HG03520 (cell line): ENCODE data around the gene NR2F2.

ENCODE experiments used
- ATAC-seq: cut with Tn5 transposase; IDR thresholded peaks from one replicate; pipeline ENCODE4 v1.9.1; 2021; ENCODE audit warnings: mild to moderate bottlenecking, moderate library complexity; ENCODE audit not compliant: unreplicated experiment

Gene NR2F2

GRCh38 chr15:96316953-96317629, 13.4 kb upstream of the NR2F2 start:
- no peak for ATAC-seq

GRCh38 chr15:96320107-96320506, 10.4 kb upstream of the NR2F2 start:
- no peak for ATAC-seq

DNA sequence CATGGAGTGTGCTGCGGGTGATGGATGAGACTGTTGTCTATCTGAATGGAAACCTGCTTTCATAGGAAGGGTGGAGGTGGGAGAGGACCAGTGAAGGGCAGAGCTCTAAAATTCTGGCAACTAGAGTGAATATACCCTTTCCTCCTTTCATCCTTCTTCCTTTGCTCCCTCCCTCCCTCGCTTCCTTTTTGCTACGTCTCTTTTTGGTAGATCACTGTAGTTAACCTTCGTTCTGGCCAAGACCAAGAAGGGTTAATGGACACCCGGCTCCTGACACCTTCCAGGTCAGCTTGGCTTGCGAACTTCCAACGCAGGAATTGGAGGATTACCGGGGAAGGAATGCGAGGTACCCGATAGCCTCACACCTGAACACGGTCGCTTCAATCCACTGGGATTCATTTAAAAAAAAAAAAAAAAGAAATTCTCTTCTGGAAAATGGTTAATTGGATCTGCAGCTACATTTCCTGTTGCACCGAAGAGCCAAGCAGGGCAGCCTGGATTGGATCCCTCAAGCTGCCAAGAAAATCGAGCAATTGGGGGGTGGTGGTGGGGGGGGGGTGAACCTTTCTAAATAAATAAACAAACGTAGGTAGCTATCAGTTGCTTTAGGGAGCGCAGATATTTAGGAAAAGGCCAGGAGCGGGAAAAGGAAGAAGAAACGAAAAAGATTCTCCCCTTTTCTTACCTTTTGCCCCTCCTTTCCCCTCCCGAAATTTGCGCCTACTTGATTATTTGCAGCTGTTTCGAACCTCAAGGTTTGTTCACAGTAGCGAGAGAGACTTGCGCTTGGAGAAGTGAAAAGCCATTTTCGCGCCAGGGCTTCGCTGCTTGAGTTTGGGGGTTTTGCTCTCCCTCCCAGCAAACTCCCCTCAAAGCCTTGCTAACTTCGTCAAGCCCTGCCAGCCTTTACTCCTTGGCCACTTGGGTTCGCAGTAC, 9.5 kb upstream of the NR2F2 start:
- ATAC-seq, result no peak

GRCh38 chr15:96321639-96322535, 8.6 kb upstream of the NR2F2 start:
- ATAC-seq, result no peak

GRCh38 chr15:96322536-96323318, 7.8 kb upstream of the NR2F2 start:
- ATAC-seq, result no peak

GRCh38 chr15:96323319-96324145, 7.0 kb upstream of the NR2F2 start:
- no peak for ATAC-seq

- no peak for ATAC-seq
Measured at GRCh38 chr15:96324192-96324895, 6.2 kb upstream of the NR2F2 start.

GRCh38 chr15:96324940-96325540, 5.5 kb upstream of the NR2F2 start:
- ATAC-seq, result no peak

GRCh38 chr15:96325541-96326327, 4.8 kb upstream of the NR2F2 start:
- ATAC-seq, result no peak

GRCh38 chr15:96326328-96327154, 4.0 kb upstream of the NR2F2 start:
- no peak for ATAC-seq

DNA sequence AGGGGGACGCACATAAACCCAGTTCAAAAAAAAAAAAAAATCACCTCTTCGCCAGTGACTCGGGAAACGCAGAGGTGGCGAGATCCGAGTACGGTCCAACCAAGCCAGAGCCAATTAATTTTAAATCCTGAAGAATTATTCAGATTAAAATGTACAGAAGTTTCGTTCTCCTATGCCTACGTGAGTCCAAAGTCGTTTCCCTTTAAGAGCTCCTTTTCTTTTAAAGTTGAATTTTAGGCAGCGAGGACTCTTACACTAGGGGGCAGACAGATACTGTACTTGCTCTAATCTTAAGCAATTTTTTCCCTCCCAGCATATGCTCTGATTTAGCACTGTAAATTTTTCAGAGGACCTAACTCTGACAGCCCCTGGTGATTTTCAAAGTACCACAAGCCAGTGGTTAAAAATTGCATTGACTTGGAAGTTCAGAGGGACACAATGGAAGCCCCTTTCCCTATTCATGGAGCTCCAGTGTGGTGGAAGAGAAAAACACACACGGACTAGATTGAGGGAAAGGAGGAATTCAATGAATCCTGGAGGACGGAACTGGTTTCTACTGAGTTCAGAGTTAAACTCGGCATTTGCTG, 3.3 kb upstream of the NR2F2 start:
- no peak for ATAC-seq

DNA sequence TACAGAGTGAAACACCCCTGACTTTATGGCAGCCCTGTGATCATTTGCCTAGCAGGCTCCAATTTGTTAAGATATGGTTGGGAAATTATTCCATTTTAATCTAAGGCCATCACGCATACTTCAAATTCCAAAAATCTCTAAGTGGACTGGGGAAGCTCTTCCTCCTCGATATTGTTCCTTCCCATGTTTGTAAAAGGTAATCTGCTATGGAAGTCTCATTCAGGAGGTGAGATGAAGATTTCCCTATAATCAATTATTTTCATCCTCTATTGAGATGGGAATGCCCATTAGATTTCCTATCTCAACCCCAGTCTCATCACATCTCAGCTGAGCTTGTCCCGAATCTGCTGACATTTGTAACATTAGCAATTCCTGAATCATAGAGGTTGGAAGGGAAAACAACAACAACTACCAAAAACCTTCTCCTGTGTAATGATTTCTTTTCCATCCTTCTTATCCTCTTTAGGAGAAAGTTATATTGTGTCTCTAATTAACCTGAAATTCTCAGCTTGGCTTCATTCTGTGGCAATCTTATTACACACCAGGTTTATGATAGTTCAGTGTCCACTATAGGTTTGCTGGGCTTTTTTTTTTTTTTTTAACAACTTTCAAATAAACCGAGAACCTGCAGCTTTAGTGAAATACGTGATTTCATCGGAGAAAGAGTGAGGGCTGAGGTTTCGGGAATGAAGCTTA, 2.2 kb upstream of the NR2F2 start:
- ATAC-seq, result no peak

DNA sequence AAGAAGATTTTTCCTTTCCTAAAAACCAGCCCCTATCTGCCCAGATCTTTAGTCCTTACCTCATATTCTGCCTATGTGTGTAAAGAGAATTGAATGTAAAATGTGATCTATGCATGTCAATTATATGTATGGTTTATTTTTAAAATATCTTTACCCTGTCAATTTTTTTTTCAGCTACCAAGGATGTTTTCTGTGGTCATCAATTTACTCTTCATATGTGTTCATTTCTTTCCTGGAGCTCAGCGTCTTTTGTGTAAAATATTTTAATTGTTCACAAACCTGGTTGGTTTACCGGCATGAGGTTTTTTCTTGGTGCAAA, 1.7 kb upstream of the NR2F2 start:
- no peak for ATAC-seq

DNA sequence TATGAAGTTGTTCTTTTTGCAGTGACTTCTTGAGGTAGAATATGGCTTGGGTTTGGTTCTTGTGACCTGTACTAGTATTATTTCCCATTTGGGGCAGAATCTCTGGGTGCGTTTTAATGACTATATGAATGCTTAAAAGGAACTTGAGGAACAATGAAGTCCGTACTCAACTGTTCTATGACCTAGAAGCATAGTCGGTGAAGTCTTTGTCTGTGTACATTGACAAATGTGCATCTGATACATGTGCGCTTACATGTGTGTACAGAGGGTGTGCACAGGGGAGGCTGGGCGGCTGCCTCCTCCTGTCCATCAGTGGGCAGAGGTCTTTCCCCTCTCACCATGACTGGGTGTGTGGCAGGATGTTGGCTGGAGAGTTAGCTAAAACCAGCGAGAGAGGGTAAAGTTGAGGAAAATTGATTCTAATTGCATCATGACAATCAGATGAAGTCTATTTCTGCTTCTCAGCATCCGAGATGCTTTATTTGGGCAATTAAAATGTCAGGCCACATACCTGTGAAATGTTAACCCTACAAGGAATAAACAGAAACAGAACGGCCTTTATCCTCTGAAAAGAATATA, 1.0 kb upstream of the NR2F2 start:
- no peak for ATAC-seq

DNA sequence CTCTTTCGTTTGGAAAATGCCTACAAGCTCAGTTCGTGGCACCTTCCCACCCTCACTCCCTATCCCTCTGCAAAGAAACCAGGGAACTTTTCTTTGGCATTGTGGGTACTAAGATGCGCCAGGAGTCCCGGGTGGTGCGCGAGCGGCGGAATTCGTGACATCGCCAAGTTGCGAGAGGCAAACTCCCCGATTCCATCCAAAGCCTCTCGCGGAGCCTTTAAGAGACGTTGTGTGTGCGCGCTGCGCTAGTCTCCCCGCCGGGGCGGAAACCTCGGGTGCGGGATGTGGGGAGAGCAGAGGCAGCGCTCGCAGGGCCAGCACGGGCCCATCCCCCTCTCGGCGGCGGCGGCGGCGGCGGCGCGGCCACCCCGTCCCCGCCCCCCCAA, 443 bp upstream of the NR2F2 start:
- ATAC-seq, result no peak
